ENCODE measurements around the gene SLC35B1.

DNA sequence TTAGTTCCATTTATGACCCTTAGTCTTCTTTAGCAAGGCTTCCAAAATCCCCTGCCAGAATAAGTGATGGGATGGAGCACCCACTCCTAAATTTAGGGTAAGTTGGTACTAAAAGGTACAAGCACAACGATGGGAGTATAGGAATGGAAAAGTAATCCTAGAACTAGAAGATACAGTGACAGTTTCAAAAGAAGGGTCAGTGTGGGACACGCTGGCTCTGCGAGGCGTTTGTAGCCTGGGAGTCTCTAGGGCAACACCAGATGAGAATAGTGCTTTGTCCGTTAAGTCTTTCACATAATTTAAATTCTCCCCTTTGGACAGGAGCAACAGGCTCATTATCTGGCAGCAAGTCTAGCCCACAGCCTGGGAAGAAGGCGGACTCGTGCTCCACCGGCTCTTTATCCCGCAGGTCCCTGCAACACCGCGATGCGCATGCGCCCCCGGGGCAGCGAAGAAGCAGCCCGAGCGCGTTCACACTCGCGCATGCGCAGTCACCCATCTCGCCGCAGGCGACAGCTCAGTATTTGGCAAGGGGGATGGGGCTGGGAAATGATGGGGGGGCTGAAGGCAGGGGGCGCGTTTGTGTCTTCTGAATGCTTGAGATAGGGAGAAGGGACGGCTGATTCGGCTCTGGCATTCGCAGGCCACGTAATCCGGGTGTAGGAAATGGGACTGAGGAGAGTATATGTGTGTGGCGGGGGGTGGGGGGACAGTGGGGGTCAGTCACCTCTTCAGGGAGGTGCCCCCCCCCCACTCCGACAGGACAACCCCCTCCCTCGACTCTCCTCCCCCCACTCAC is 30.4 kb downstream of the SLC35B1 start:
- TF ChIP-seq, protein P1, sequence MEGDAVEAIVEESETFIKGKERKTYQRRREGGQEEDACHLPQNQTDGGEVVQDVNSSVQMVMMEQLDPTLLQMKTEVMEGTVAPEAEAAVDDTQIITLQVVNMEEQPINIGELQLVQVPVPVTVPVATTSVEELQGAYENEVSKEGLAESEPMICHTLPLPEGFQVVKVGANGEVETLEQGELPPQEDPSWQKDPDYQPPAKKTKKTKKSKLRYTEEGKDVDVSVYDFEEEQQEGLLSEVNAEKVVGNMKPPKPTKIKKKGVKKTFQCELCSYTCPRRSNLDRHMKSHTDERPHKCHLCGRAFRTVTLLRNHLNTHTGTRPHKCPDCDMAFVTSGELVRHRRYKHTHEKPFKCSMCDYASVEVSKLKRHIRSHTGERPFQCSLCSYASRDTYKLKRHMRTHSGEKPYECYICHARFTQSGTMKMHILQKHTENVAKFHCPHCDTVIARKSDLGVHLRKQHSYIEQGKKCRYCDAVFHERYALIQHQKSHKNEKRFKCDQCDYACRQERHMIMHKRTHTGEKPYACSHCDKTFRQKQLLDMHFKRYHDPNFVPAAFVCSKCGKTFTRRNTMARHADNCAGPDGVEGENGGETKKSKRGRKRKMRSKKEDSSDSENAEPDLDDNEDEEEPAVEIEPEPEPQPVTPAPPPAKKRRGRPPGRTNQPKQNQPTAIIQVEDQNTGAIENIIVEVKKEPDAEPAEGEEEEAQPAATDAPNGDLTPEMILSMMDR (IDR thresholded peaks at IDR 0.05) = peak in 1 of 4 experiments; percentile 1
- TF ChIP-seq EP300 (IDR thresholded peaks at IDR 0.05) = no peak
- TF ChIP-seq POLR2A (IDR thresholded peaks at IDR 0.05) = peak; percentile 43 to 51
- TF ChIP-seq POLR2AphosphoS5 (IDR thresholded peaks at IDR 0.05) = peak; percentile 89
